ENCODE data around the gene SLC25A29.

Gene SLC25A29

GRCh38 chr14:100287202-100287997, 18.8 kb downstream of the SLC25A29 start:
- no peak overlapping the region for H3K9ac ChIP-seq (ENCODE audit: low read depth, low read length, poor library complexity, severe bottlenecking)
- peaks cover 11% of the 10 kb centered on the region for H4K20me1 ChIP-seq (ENCODE audit: insufficient read depth, low read length, poor library complexity, severe bottlenecking)
- peaks cover 6% of the 10 kb centered on the region; the same call in 1 of the 2 replicates for H3K79me2 ChIP-seq (ENCODE audit: insufficient read depth, low read length)
- no peak overlapping the region for H2AFZ ChIP-seq (ENCODE audit: low read length)
- H3K27me3 ChIP-seq (ENCODE audit: insufficient read depth, low read length, poor library complexity, severe bottlenecking) = no peaks in the 10 kb centered on the region
- no peak overlapping the region for H3K4me2 ChIP-seq (ENCODE audit: low read depth, low read length, poor library complexity, severe bottlenecking)
- peaks cover 24% of the 10 kb centered on the region; the same call in 1 of the 2 replicates for H3K36me3 ChIP-seq (ENCODE audit: insufficient read depth, low read length)
- H3K9me3 ChIP-seq (ENCODE audit: insufficient read depth, low read depth, low read length) = no peaks in the 10 kb centered on the region
- no peak overlapping the region for H3K4me3 ChIP-seq (ENCODE audit: low read length, poor library complexity, severe bottlenecking)
- no peaks in the 10 kb centered on the region for H3F3A ChIP-seq (ENCODE audit: low read depth)
- H3K9me2 ChIP-seq (replicated peaks; ENCODE audit: low read depth, low read length) = no peaks in the 10 kb centered on the region
- H3K4me1 ChIP-seq (ENCODE audit: insufficient read depth, low read length, poor library complexity, severe bottlenecking) = no peaks in the 10 kb centered on the region
- TF ChIP-seq CTCF (conservative IDR thresholded peaks at IDR 0.05; ENCODE audit: low read length) = no peak
- TF ChIP-seq EZH2phosphoT487 (IDR thresholded peaks at IDR 0.05; ENCODE audit: borderline replicate concordance) = no peak

- Histone ChIP-seq H3K4me2 (ENCODE audit: low read depth, low read length, poor library complexity, severe bottlenecking) (no peak overlapping the region), H3K9ac (ENCODE audit: low read depth, low read length, poor library complexity, severe bottlenecking) (no peak overlapping the region), H4K20me1 (ENCODE audit: insufficient read depth, low read length, poor library complexity, severe bottlenecking) (peaks cover 18% of the 10 kb centered on the region), H3K9me3 (ENCODE audit: insufficient read depth, low read depth, low read length) (no peaks in the 10 kb centered on the region), H2AFZ (ENCODE audit: low read length) (no peak overlapping the region), H3K36me3 (ENCODE audit: insufficient read depth, low read length) (peaks cover 23% of the 10 kb centered on the region; the same call in 1 of the 2 replicates), H3K4me3 (ENCODE audit: low read length, poor library complexity, severe bottlenecking) (no peak overlapping the region), H3F3A (ENCODE audit: low read depth) (no peaks in the 10 kb centered on the region), H3K79me2 (ENCODE audit: insufficient read depth, low read length) (peaks cover 14% of the 10 kb centered on the region; the same call in 1 of the 2 replicates), H3K9me2 (replicated peaks; ENCODE audit: low read depth, low read length) (no peaks in the 10 kb centered on the region), H3K27me3 (ENCODE audit: insufficient read depth, low read length, poor library complexity, severe bottlenecking) (no peaks in the 10 kb centered on the region), H3K4me1 (ENCODE audit: insufficient read depth, low read length, poor library complexity, severe bottlenecking) (no peaks in the 10 kb centered on the region)
- TF ChIP-seq EZH2phosphoT487 (IDR thresholded peaks at IDR 0.05; ENCODE audit: borderline replicate concordance) (no peak), CTCF (conservative IDR thresholded peaks at IDR 0.05; ENCODE audit: low read length) (no peak)
These were observed 19.6 kb downstream of the SLC25A29 start for GRCh38 chr14:100286484-100287191.

GRCh38 chr14:100285913-100286400, 20.3 kb downstream of the SLC25A29 start:
- no peaks in the 10 kb centered on the region for H3F3A ChIP-seq (ENCODE audit: low read depth)
- peaks cover 22% of the 10 kb centered on the region; the same call in 1 of the 2 replicates for H3K36me3 ChIP-seq (ENCODE audit: insufficient read depth, low read length)
- H3K79me2 ChIP-seq (ENCODE audit: insufficient read depth, low read length) = peaks cover 20% of the 10 kb centered on the region; the same call in 1 of the 2 replicates
- TF ChIP-seq EZH2phosphoT487 (IDR thresholded peaks at IDR 0.05; ENCODE audit: borderline replicate concordance) (no peak), CTCF (conservative IDR thresholded peaks at IDR 0.05; ENCODE audit: low read length) (no peak)
- no peak overlapping the region for H2AFZ ChIP-seq (ENCODE audit: low read length)
- H4K20me1 ChIP-seq (ENCODE audit: insufficient read depth, low read length, poor library complexity, severe bottlenecking) = peaks cover 24% of the 10 kb centered on the region
- H3K9ac ChIP-seq (ENCODE audit: low read depth, low read length, poor library complexity, severe bottlenecking) = peak overlapping the region; percentile 90
- H3K4me2 ChIP-seq (ENCODE audit: low read depth, low read length, poor library complexity, severe bottlenecking) = peak overlapping the region; percentile 79
- H3K27me3 ChIP-seq (ENCODE audit: insufficient read depth, low read length, poor library complexity, severe bottlenecking) = no peaks in the 10 kb centered on the region
- no peaks in the 10 kb centered on the region for H3K4me1 ChIP-seq (ENCODE audit: insufficient read depth, low read length, poor library complexity, severe bottlenecking)
- peak overlapping the region; percentile 92 for H3K4me3 ChIP-seq (ENCODE audit: low read length, poor library complexity, severe bottlenecking)
- H3K9me3 ChIP-seq (ENCODE audit: insufficient read depth, low read depth, low read length) = no peaks in the 10 kb centered on the region
- no peaks in the 10 kb centered on the region for H3K9me2 ChIP-seq (replicated peaks; ENCODE audit: low read depth, low read length)

Measured in Loucy (cell line).